Measurements from ENCODE around the gene GRIK4.

- TF ChIP-seq EZH2 (IDR thresholded peaks at IDR 0.05; ENCODE audit: insufficient read depth, poor library complexity, severe bottlenecking) (no peak), EZH2phosphoT487 (IDR thresholded peaks at IDR 0.05; ENCODE audit: insufficient read depth, low read depth) (no peak)
These were observed 66.2 kb downstream of the GRIK4 start for GRCh38 chr11:120577624-120578363.
